ENCODE data around the gene TMEM89.

GRCh38 chr3:48648188-48648850 is 26.8 kb upstream of the TMEM89 start:
- TF ChIP-seq CTCF (IDR thresholded peaks at IDR 0.05; ENCODE audit: low read depth, low read length, poor library complexity, severe bottlenecking) (no peak), EZH2phosphoT487 (IDR thresholded peaks at IDR 0.05; ENCODE audit: borderline replicate concordance, low read length) (no peak)
